ENCODE data around the gene ZNF740.

ZNF740 gene

DNA sequence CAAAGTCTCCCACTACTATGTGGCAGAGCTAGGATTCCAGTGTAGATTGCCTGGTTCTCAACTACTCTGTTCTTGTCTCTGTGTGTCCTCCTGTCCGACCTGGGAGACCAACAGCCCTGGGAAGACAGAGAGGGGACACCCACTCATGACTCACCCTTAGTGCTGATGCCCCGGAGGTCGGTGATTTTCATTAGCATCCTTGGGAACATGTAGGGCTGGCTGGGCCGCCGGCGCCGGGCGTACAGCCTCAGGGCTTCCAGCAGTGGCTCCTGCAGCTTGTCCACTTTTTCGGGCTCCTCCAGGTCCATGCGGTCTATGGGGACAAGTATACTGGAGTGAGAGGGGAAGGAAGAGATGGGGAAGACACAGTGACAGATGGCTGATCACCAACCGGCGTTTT, 32.4 kb downstream of the ZNF740 start:
- FAIRE-seq, result no peak
- DNase-seq (ENCODE audit: low spot score), result peak; percentile 10

DNA sequence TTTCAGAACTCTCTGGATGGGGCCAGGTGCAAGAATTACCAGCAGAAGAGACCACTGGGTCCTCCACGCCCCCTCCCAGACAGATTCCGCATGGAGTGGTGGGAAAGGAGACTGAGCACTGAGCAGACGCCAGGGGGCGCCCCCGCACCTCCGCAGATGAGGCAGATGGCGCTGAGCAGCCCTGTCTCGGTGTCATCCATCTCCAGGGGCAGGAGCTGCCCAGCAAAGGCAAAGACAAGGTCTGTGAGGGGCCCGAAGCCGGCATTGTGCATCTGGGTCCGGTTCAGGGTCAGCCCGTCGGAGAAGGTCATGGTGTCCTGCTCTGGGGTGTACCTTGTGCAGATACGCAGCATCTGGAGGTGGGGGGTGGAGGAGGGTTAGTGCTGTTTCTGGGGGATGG, 32.8 kb downstream of the ZNF740 start:
- DNase-seq (ENCODE audit: low spot score) (peak; percentile 31), FAIRE-seq (no peak)

DNA sequence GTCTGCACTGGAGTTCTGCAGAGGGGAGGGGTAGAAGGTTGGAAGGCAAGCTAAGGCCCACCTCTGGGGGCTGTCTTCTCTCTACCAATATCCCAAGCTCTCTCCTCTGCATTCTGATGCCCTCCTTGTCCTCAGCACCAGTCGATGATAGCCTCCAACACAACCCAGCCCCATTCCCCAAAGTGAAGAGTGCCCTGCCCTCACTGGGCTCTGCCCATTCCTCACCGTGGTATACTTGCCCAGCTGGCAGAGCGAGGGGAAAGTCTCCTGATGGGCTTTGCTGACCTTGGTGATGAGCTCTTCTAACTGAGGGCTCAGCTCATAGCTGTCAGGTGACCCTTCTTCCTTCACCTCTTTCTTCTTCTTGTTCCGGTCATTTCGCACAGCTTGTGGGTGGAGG, 33.7 kb downstream of the ZNF740 start:
- DNase-seq (ENCODE audit: low spot score), result no peak
- no peak for FAIRE-seq

DNA sequence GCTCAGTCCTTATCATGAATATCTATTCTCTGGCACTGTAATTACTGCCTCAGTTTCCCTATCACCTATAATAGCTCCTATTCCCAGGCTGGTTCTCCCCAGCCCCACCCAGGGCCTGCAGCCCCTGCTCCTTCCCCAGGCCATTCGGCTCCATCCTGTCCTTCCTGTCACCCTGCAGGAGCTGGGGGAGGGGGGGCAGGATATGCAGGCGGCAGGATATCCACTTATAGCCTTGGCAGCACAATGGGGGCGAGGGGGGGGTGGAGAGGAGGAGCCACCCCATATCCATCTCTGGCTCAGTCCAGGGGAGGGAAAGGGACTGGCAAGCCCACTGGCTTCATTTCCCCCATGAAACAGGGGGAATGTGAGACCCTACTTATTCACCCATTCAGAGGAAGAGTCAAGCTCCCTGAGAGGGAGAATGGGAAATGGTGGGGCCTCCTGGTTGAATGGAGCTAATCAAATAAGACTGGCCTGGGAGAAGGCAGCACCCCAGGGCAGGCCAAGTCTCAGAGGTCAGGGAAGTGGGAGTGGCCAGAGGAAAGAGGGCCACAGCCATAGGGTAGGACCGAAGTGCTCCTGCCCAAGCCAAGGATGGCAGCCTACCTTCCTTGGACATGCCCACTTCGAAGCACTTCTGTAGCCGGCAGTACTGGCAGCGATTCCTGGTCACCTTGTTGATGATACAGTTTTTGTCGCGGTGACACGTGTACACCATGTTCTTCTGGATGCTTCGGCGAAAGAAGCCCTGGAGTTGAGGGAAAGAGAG, 34.3 kb downstream of the ZNF740 start:
- no peak for FAIRE-seq
- DNase-seq (ENCODE audit: low spot score), result no peak

DNA sequence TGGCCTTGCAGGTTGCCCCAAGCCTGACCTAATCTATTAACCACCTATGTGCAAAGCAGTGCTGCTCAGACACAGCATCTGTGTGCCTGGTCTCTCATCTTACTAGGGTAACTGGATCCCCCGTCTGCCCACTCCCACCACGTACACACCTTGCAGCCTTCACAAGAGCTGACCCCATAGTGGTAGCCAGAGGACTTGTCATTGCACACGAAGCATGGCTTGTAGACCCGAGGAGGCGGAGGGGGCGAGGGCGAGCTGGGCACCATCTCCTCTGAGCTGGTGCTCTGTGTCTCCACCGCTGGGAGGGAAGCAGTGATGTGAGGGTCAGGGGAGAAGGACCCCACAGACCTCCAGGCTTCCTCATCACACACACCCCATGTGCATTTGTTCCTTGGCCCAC, 35.0 kb downstream of the ZNF740 start:
- no peak for DNase-seq (ENCODE audit: low spot score)
- FAIRE-seq, result no peak

DNA sequence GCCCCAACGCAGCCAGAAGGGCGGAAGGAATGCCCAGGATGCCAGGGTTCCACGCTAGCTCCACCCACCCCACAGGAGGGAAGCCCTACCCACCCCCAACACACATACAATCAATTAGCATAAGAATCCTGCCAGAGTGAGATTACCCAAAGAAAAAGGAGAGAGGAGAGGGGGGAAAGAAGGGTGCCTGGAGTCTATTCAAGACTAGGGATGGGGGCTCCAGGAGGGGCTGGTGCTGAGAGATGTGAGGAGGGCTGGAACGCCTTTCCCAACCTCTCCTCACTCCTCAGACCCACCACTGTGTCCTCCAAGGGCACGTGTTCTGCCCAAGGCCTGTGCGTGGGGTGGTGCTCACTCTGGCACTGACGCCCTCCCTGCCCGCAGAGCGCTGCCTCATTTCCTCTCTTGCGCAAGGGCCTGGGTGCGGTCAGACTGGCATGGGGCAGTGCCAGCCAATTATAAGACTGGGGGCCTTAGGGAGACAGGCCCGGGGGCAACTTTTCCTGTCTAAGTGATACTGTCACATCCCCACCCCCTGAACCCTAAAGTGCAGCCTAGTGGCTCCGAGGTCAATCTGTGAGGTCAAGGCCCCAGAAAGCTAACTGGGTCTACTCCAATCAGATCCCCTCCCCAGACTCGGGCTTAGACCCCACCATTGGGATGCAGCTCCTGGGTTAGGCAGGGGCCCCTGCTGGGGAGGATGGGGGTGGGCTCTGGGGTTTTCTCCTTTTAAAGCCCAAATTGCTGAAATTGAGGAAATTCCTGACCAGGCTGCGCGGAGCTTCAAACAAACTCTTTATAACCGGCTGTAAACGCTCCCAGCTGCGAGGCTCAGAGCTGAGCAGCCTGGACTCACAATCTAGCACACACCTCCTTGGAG, 36.8 kb downstream of the ZNF740 start:
- DNase-seq (ENCODE audit: low spot score), result no peak
- no peak for FAIRE-seq

DNA sequence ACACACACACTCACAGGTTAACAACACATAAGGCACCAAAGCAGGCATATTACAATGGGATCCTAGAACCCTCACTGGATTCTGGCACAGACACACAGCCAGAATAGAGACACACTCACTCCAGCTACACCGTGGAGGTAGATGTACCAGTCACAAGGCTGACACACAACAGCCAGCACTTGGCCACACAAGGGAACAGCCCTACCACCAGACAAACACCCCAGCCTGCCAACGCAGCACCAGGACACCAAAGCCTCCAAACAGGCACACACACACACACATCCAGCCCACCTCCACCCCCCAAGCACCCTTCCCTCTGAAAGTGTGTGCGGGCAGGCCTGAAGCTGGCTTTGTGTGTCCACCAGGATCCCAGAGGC, 37.4 kb downstream of the ZNF740 start:
- DNase-seq (ENCODE audit: low spot score), result no peak
- FAIRE-seq, result no peak

DNA sequence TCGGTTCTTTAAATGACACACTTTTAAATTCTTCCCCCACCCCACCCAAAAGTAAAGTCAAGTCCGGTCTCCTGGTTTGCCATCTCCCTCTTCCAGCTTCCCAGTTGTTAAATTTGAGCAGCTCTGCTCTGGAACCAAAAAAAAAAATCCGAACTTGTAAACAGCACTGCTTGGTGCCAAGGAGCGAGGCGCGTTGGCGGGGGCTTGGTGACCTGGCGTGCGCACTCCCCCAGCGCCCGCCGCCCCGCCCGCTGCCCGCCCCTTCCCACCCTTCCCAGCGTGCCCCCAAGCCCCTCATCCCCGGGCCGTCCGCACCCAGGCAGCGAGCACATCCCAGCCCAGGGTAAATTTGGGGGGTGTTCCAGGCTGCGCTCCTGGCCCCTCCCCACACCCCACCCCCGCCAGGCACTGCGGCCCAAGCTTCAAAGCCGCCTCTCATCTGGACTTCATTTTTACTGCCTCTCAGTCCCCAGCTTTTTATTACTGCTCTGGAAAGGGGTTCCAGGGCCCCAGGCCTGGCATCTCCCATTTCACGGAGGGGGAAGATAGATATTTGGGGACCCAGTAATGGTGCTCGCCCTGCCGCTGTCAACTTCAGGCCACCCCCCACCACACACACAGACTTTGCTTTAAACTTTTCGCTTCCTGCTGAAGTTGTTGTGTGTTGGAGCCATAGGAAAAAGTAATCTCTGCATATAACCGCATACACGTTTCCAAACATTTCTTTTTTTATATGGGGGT, 38.2 kb downstream of the ZNF740 start:
- FAIRE-seq (no peak), DNase-seq (ENCODE audit: low spot score) (no peak)

DNA sequence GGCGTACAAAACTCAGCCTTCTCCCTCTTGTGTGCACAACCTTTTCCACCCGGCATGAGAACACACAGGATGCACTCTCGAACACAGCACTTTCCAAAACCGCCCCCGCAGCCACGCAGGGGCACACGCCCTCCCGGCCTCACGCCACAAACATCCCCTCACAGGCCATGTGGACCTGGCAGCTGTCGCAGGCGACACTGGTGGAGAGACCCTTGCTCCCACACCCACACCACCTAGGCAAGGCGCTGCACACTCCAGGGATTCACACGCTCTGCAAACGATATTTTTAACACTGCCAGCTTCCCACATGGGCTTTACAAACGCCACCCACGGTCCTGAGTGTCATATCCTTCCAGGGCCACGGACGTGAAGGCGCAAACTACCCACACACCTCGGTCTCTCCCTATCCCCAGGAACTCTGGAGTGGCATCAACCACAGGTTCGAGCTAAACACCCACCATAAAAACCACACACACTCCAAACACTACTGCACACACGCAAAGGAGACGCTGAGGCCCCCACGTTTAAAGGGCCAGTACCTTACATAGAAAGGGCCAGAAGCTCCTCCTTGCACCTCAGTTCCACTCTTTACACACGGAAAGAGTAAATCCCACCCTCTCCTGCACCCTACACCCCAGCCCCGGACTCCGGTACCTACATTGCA, 38.9 kb downstream of the ZNF740 start:
- DNase-seq (ENCODE audit: low spot score) (no peak), FAIRE-seq (no peak)

DNA sequence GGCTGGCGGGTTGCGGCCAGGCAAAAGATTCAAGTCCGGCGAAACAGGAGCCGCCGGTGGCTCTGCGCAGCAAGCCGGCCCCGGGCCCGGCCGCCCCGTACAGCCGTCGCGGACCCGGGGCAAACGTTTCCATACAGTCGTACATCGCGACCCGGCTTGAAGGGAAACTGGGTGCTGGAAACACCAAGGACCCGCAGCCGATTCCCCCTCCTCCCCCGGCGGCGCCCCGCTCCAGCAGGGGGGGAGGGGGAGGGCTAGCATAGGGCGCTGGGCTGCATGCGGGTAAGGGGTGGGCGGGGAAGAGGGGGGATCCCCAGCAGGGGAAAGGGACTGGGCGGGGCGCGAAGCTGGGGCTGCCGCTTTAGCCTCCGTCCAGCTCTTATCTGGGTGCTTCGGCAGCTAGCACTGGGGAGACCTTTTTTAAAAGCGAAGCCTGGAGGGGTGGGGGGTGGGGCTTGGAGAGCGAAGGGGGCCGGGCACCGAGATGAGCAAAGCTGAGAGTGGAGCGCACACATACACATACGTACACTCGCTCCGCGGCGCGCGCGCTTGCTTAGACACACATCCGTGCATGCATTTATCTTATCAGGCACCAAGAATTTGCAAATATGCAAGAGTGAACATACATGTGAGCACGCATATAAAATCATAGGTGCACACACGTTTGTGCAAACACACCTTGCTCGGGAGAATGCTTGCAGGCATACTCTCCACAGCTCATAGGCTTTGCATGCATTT, 39.6 kb downstream of the ZNF740 start:
- no peak for FAIRE-seq
- DNase-seq (ENCODE audit: low spot score), result peak; percentile 22

DNA sequence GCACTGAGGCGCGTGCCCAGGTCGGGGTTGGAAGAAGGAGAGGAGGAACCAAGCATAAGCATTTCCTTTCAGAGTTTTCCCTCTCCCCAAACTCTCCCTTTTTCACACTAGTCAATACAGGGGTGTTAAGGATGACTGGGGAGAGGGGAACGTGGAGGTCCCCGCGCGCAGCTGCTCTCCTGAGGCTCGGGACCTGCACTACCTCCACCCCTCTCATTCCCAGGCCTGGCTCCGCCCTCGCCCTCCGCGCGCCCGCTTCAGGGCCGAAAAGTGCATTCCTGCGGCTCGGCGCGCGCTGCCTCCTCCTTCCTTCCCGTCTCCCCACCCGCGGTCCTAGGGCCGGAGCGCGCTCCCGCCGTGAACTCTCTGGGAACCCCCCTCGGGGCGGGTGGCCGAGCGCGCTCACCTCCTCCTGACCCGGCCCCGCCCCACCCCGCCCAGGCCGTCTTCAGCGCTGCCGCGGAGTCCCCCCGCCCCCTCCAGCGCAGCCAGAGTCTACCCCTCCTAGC, 40.2 kb downstream of the ZNF740 start:
- DNase-seq (ENCODE audit: low spot score) (peak; percentile 82), FAIRE-seq (no peak)

DNA sequence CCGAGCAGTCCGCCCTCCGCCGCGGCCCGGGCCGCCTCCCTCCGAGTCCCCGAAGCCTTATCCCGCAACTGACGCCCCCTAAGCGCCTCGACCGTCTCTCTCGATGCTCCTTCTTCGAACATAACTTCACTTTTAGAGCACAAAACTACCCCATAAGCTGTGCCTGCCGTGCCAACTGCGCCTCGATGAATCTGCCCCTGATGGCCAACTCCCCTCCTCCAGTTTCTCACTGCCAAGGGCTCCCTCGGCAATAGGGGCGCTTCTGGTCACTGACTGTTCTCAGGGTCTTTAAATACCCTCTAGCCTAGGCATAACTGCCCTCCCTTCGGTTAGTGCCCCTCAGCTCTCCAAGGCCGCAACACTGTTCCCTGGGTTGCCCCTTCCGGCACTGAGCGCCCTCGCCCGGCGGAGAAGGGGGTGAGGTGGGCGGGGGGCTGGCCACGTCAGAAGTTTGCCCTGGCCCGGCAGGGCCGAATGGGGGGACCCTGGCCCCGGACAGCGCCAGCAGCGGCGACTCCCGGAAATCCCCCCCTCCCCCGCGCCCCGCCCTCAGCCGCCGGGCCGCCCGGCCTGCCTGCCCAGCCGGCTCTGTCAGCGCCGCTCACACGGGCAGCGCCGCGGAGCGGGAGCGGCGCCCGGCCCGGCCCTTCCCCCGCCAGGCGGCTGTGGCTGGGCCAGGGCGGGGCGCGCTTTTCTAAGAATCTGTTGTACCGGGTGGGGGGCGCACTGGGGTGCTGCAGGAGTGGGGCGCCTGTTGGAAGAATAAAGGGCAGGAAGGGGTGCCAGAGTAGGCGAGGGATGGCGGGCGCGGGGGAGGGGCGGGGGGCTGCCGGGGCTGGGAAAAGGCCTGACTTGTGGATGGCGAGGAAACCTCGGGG, 40.9 kb downstream of the ZNF740 start:
- FAIRE-seq (no peak), DNase-seq (ENCODE audit: low spot score) (peak; percentile 22)

DNA sequence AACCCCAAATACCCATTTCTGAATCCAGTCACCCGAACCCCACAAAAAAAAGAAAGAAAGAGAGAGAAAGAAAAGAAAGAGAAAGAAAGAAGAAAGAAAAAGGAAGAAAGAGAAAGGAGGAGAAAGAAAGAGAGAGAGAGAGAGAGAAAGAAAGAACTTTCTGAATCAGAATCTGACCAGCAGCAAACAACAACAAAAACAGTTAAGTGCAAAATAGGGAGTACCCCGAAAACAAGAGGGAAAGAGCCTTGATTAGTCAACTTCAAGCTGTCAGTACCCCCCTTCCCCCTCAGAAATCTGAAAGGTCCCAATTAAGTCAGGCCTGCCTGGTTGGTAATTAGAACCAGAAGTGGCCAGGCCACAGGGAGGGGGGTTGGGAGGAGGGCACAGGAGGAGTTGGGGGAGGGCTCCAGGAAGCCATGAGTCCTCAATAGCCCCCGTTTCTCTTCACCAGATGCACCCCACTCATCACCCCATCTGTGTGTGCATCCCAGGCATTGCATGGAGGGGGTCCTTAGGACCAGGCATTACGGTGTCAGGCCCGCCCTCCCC, 41.7 kb downstream of the ZNF740 start:
- FAIRE-seq (no peak), DNase-seq (ENCODE audit: low spot score) (no peak)

DNA sequence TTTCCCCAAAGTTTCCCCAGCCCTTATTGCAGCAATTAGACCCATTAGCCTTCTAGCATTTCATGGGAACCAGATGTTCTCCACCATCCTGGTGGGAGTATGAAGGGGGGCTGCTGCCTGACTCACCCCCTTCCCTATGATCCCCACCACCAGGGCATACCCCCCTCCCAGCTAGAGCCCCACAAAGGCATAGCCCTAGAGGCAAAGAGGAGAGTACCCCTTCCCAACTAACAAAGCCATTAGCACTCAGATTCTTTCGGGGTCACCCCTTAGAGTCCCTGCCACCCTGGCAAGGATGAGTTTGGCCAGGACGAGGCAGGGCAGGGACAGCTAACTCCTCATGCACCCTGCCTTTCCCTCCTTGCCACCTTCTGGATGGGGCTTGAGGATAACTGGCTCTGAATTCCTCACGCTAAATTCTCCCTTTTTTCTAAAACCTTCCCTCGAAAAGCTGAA, 42.3 kb downstream of the ZNF740 start:
- no peak for DNase-seq (ENCODE audit: low spot score)

DNA sequence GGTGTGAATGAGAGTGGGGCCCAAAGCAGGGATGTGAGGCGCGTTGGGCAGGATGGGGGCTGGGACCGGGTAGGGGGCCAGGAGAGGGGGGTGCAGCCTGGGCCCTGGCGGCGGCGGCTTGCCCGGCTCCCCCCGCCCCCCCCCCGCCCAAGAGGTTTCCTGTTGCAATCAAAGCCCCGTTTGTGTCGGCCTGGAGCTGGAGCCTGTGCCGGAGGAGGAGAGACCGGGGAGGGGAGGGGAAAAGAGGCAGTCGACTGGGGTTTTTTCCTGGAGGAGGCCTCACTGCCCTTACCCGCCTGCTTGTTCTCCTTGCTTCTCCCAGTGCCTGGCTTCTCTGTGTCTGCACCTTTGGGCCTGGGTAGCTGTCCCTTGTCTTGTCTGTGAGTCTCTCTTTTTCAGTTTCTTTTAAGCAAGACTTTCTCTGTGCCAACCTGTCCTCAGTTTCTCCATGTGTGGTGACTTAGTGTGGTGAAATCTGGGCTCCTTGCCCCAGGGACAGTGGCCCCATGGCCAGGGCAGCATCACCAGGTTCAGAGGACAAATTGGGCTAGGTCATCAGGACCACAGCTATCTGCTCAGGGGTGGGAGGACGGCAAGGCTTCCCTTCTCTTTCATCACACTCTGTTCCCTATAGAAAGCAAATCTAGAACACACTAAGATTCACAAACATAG, 43.0 kb downstream of the ZNF740 start:
- FAIRE-seq (no peak), DNase-seq (ENCODE audit: low spot score) (no peak)

More for the DNA sequence above, 42.3 kb downstream of the ZNF740 start:
- FAIRE-seq, result no peak

DNA sequence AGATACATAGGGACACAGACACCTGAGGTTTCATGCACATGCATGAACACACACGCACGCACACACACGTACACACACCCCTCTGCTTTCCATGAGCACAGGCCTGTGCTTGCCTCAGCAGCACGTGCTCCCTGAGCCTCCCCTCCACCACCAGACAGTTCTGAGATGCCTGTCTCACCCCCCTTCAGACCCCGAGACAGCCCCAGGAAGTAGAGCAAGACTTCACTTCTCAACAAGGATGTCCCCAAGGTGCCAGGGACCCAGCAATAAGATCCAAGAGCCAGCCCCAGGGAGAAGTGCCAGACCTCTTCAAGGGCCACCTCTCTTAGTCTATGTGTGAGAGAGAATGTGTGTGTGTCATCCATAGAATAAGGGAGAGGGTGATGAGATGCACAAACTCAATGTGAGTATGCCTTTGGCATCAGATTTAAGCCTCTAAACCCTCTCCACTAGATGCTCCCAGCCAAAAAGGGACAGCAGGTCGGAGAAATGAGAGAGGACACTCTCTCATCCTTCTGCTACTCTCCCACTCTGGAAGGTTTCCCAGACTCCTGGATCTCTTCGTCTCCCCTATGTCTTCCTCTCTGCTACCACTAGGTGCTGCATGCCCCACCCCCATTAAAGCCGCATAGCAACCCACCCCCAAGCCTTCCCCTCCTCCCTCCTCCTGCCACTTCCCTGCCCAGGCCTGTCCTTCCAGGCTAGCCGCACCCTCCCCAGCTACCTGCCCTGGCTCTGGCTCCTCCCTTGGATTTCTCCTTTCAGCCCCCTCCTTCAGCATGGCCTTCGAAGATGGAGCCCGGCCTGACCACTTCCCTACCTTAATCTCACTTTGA, 43.8 kb downstream of the ZNF740 start:
- no peak for DNase-seq (ENCODE audit: low spot score)
- no peak for FAIRE-seq

DNA sequence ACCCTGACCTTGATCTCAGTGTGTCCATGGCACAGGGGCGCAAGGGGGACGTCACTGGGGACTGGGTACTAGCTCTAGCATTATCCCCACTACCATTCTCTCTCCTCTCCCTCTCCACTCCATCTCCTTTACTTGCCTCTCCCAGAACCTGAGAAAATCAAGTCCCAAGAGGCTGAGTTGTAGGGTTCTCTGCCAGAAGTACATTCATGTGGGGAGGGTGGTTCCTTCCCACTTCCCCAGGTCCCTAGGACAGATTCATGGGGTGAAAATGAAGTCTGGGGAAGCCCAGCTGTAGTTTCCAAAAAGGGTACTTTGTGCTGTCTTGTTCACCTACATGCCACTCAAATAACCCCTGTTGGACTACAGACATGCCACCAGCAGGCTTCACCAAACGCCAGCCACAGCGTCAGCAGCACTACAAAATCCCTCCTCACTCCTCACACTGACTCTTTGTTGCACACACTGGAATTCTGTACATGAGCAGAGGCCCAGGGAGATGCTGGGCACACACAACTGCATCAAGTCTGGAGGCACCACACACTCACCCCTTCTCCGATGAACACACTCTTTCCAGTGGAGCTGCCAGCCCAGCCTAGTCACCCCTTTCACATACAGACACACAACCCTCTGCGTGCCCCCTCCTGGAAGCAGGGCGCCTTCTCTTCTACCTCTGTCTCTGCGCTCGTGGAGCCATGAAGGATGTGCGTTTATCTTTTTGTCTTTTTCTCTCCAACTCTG, 44.5 kb downstream of the ZNF740 start:
- FAIRE-seq (no peak), DNase-seq (ENCODE audit: low spot score) (no peak)

Measured in RCC 7860 (cell line).